Suppressor macrophage (primary cell): Measurements from ENCODE around the gene CLDN7.

Experiments
- DNase-seq, 4 experiments: peaks; one replicate each; pipeline ENCODE4 v3.0.0-alpha.2; 2020 to 2022

CLDN7 gene

GRCh38 chr17:7285679-7286078, 23.4 kb upstream of the CLDN7 start:
- no peak for DNase-seq

DNA sequence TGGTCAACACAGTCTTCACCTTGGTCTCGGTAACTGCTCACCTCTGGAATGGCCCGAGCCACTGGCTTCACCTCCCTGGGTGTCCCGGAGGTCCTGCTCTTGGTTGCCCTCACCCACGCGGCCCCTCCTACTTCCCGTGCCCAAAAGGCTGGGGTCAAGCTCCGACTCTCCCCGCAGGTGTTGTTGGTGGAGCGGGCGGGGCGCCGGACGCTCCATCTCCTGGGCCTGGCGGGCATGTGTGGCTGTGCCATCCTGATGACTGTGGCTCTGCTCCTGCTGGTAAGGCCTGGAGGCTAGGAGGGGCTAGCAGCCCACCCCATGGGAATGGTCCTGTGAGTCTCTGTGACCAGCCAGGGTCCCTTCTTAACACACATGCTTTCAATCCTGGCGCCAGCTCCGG, 22.6 kb upstream of the CLDN7 start:
- no peak for DNase-seq

GRCh38 chr17:7283471-7284216, 21.4 kb upstream of the CLDN7 start:
- peak; percentile 32 to 55 (median 50) for DNase-seq

DNA sequence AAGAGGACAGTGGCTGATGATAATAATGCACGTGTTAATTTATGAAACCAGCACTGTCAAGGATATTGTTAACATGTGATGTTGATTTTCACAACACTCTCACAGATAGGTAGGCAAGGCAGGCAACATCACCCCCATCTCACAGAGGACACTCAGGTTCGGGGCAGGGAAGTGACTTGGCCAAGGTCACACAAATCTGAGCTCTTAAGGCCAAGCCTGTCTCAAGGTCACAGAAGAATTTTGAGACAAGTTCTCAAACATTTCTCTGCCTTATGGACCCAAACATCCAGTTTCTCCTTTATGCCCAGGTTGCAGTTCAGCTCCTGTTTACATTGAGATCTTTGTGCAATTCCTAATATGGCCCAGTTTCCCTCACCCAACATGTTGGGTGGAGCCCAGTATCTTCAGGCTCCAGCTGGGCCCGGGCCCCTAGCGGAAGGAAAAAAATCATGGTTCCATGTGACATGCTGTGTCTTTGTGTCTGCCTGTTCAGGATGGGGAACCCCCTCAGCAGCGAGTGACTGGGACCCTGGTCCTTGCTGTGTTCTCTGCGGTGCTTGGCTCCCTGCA, 20.6 kb upstream of the CLDN7 start:
- DNase-seq: peak in 3 of 4 experiments; percentile 36 to 43 (median 41)

DNA sequence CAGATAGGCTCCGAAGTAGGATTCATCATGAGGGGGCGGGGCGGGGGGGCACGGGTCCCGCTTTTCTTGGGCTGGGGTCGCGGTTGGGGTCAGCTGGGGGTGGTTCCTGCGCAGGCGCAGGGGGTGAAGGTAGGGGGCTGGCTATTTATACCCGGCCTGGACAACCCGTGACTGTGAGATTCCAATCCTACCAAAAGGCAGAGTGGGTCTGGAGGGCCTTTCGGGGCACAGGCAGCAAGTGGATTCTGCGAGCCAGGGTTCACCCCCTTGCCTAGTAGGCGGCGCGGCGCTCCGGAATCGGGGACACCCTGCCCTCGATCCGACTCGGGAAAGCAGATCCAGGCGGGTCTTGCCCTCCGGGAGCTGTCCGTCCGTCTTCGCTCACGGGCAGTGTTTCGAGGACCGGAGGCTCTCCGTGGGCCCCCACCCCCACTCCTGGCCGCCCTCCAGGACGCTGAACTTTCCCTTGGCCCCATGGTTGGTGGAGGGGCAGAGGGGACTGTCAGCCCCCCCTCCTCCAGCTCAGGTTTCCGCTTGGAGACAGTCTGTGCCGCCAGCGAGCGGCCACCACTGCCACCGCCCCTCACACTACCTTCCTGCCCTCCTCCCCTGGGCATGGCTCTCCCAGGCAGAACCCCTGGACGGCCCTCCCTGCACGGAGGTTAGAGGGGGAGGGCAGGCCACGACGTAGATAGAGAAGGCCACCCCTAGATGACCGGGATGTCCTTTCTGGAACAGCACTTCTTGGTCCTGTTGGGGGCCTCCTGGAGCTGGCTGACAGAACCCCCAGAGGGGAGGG, 19.9 kb upstream of the CLDN7 start:
- DNase-seq: peak in 1 of 4 experiments; percentile 18

- peak; percentile 96 to 97 (median 96) for DNase-seq
These were observed 19.0 kb upstream of the CLDN7 start, which contains the start of gene SLC2A4 for GRCh38 chr17:7281074-7281952. TSS of gene SLC2A4 (plus strand) at chr17:7281718. CDS start at chr17:7281935, 217 bp downstream.

DNA sequence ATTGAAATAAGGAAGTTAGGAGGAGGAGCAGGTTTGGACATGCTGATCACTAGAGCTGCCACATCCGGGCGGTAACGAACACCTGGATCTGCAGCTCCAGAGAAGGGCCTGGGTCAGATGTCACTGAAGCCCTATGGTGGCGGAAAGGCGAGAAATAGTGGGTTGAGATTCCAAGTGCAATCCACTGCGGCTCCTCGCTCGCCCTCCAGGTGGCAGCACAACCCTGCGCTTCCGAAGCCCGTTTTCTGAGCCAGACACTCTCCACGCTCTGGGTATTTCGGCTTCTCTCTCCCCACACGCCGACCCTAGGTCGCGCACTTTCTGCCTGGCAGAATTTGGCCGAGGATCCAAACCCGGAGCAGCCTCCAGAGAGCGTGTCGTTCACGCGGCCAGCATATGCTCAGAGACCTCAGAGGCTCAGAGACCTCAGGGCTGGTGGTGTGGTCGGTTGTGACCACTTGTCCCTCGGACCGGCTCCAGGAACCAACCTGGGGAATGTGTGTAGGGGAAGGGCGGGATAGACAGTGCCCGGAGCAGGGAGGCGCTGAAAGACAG, 18.3 kb upstream of the CLDN7 start:
- peak; percentile 87 to 91 (median 89) for DNase-seq

- DNase-seq: no peak
These were observed 17.2 kb upstream of the CLDN7 start for GRCh38 chr17:7279448-7279847.

DNA sequence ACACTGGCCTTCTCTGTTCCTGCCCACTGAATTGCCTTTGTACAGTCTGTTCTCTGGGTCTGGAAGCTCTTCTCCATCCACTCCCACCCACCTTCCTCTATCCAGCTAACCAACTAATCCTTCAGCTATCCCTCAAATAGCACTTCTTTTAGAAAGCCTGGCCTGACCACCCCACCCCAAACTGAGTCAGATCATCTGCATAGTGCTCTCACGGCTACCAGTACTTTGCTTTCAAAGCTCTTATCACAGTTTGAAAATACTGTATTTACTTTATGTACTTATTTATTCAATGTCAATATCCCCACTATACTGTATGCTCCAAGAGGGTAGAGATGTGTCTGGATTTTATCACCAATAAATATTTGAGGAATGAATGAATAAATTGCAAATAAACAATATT, 4.5 kb upstream of the CLDN7 start:
- no peak for DNase-seq

DNA sequence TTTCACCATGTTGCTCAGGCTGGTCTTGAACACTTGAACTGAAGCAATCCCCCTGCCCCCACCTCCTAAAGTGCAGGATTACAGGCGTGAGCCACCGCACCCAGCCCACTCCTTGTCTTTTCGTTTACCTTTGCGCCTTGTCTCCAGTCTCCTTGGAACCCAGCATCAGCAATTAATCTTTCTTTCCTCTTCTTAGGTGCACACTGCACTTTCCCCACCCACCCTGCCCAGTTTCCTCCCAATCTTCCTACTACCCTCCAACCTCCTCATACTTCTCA, 1.5 kb upstream of the CLDN7 start:
- DNase-seq: no peak

DNA sequence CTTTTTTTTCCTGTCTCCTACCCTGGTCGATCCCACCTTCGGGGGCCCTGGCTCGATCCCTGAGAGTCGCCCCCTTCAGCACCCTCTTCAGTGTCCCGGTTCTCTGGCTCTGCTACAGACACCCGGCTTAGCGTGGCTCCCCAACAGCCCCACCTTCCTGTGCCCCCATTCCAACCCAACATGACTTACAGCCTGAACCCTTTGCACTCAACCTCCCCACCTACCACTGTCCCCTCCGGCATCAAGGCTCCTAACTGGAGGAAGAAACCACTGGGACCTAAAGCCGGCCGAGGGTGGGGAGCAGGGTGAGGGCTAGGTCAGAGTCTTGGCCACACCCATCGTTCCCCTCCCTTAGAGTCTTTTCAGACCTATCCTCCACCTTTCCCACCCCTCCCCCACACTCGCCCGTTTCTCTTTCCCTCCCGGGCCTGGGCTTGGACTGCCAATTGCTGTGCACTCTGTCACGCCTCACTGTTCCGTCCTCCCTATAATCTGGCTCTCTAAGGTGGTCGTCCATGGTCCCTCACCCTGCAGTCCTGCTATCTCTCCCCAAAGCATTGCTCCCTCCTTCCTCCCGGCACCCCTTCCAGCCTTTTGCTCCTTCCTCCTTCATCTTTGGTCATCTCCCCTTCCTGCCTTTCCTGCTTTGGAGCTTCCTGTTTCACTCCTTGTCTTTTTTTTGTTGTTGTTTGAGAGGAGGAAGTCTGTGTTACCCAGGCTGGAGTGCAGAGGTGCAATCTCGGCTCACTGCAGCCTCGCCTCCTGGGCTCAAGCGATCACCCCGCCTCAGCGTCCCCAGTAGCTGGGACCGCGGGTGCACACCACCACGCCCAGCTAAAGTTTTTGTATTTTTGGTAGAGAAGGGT, 890 bp upstream of the CLDN7 start:
- peak in 3 of 4 experiments; percentile 55 to 60 (median 57) for DNase-seq

DNA sequence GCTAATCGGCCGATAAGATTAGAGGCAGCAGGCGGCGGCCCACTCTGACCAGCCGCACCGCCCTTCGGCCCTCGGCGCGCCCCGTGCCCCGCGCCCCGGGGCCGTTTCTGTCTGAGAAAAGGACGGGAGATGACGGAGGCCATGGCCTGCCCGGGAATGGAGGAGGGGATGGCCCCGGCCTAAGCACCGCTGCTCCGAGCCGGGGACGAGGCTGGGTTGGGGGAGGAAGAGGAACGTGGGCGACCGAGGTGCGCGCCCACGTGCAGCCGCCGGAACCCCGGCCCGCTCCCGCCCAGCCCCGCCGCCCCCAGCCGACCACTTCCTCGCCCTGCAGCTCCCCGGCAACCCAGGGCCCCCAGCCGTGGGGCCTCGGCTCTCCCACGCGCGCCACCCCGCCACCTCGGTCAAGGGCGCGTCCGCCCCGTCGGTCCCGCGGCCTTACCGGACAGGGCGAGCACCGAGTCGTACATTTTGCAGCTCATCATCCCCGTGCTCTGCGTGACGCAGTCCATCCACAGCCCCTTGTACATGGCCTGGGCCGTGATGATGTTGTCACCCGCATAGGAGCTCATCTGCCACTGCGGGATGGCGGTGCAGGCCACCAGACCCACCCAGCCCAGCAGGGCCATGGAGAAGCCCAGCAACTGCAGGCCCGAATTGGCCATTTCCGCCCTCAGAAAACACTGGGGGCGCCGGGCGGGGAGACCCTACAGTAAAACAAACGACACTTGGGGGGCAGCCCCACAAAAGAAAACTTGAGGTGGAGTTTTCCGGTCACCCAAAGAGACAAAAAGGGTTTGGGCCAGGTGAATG, 693 bp downstream of the CLDN7 start:
- peak in 1 of 4 experiments; percentile 18 for DNase-seq

- DNase-seq: peak in 2 of 4 experiments; percentile 30 to 39
These were observed 1.5 kb downstream of the CLDN7 start for GRCh38 chr17:7260651-7261378.

DNA sequence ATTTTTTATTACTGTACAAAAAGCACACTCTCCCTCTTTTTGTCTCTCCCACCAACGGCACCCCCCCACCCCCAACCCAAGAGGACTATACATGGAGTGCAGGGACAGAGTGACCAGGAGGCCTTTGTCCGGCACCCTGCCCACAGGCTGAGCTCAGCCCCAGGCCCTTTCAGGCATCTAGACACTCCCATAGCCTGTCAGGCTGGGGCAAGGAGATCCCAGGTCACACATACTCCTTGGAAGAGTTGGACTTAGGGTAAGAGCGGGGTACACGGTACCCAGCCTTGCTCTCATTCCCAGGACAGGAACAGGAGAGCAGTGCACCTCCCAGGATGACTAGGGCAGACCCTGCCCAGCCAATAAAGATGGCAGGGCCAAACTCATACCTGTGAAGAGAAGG, 2.1 kb downstream of the CLDN7 start:
- DNase-seq: no peak

- DNase-seq: no peak
These were observed 2.8 kb downstream of the CLDN7 start for GRCh38 chr17:7259555-7259889.

- peak; percentile 76 to 91 (median 88) for DNase-seq
These were observed 3.3 kb downstream of the CLDN7 start for GRCh38 chr17:7258731-7259554.

GRCh38 chr17:7256766-7257456, 5.4 kb downstream of the CLDN7 start:
- no peak for DNase-seq

- DNase-seq: no peak
These were observed 7.8 kb downstream of the CLDN7 start for GRCh38 chr17:7254511-7254910.
